Endodermal cell (in vitro differentiated cells): Measurements from ENCODE around the gene SPATA2L. TPM values are rescaled to one million over a fixed set of nuclear protein-coding genes. Genes with fewer than 3 reads are reported as not detected.
"Not testable (repeated sequence)": the region's sequence is repeated elsewhere in the genome, so short reads cannot be mapped to it uniquely, and the experiment has no call there.

Experiments
- DNase-seq: peaks from one replicate; pipeline ENCODE4 v3.0.0-alpha.2; 2017
- H3K27ac ChIP-seq: 2 replicates; pipeline ENCODE4 v1.5.1; 2013; ENCODE audit warnings: mild to moderate bottlenecking, low read depth, low read length, moderate library complexity
- H3K27me3 ChIP-seq: 2 replicates; pipeline ENCODE4 v1.6.1; 2013; ENCODE audit warnings: mild to moderate bottlenecking, low read length, moderate library complexity; ENCODE audit not compliant: insufficient read depth, control insufficient read depth, poor library complexity, severe bottlenecking
- H3K36me3 ChIP-seq: 2 replicates; pipeline ENCODE4 v1.7.0; 2013; ENCODE audit warnings: mild to moderate bottlenecking, low read length, moderate library complexity; ENCODE audit not compliant: control insufficient read depth, insufficient read depth
- H3K4me1 ChIP-seq: one replicate; pipeline ENCODE4 v1.7.0; 2013; ENCODE audit warnings: low read length; ENCODE audit not compliant: control insufficient read depth, insufficient read depth
- H3K4me3 ChIP-seq: 2 replicates; pipeline ENCODE4 v1.5.1; 2013; ENCODE audit warnings: mild to moderate bottlenecking, low read length, moderate library complexity
- H3K9ac ChIP-seq: 2 replicates; pipeline ENCODE4 v1.6.1; 2013; ENCODE audit warnings: mild to moderate bottlenecking, low read length, moderate library complexity; ENCODE audit not compliant: poor library complexity, severe bottlenecking; ENCODE audit errors: extremely low read depth
- H3K9me3 ChIP-seq: 2 replicates; pipeline ENCODE4 v1.6.1; 2013; ENCODE audit warnings: mild to moderate bottlenecking, low read length, moderate library complexity; ENCODE audit not compliant: control insufficient read depth
- H3K27ac Mint-ChIP-seq: 2 replicates; pipeline ENCODE4 v1.8.0; 2020; ENCODE audit warnings: mixed read lengths
- H3K27me3 Mint-ChIP-seq: 2 replicates; pipeline ENCODE4 v1.8.0; 2021; ENCODE audit warnings: mild to moderate bottlenecking, mixed read lengths; ENCODE audit not compliant: insufficient read depth
- H3K36me3 Mint-ChIP-seq: 2 replicates; pipeline ENCODE4 v1.8.0; 2020; ENCODE audit warnings: low read depth, mixed read lengths
- H3K4me1 Mint-ChIP-seq: 2 replicates; pipeline ENCODE4 v1.8.0; 2020; ENCODE audit warnings: mixed read lengths
- H3K4me3 Mint-ChIP-seq: 2 replicates; pipeline ENCODE4 v1.8.0; 2020; ENCODE audit warnings: mild to moderate bottlenecking, moderate library complexity, mixed read lengths
- H3K9me3 Mint-ChIP-seq: 2 replicates; pipeline ENCODE4 v1.8.0; 2020; ENCODE audit warnings: mild to moderate bottlenecking, mixed read lengths
- CTCF ChIP-seq: fragments of 200-600 bp; sonication (generic); conservative IDR thresholded peaks from 2 replicates; pipeline ENCODE4 v1.5.0; 2021; ENCODE audit warnings: antibody characterized with exemption, mild to moderate bottlenecking
- WGBS, 2 experiments: methylation state at CpG; one replicate each; pipeline versions ENCODE4 v1.1.5 to v1.1.7; 2013; ENCODE audit warnings: missing lambda C conversion rate in 2 of 2, mixed read lengths in 1 of 2; ENCODE audit not compliant: insufficient coverage in 1 of 2, insufficient read length in 1 of 2; 5-methylcytosine and 5-hydroxymethylcytosine counted together
- total RNA-seq, 2 donors: library from RNA; stranded (reverse); fragmentation: NEBNext Ultra II Directional in 1 of 2; extraction: Animal tissue kit (Norgen Biotek cat#: 25700) in 1 of 2; gene quantifications; 2 replicates in 1 of 2; 3 replicates in 1 of 2; pipeline ENCODE4 v1.2.1, GENCODE V29; 2021

SPATA2L gene
- total RNA-seq, 2 donors from 2014 or later: 22.9 to 28.8 TPM

GRCh38 chr16:89672177-89672941 is 29.1 kb downstream of the SPATA2L start:
- Histone ChIP-seq H3K36me3 (peaks cover 10% of the 10 kb centered on the region), H3K9ac (no peak overlapping the region), H3K9me3 (peaks cover 14% of the 10 kb centered on the region), H3K4me3 (no peak overlapping the region), H3K27me3 (no peaks in the 10 kb centered on the region), H3K4me1 (no peaks in the 10 kb centered on the region), H3K27ac (no peak overlapping the region)
- Mint-ChIP-seq H3K36me3 (peaks cover 36% of the 10 kb centered on the region), H3K4me1 (no peaks in the 10 kb centered on the region), H3K9me3 (peaks cover 55% of the 10 kb centered on the region), H3K27ac (no peak overlapping the region), H3K27me3 (no peaks in the 10 kb centered on the region), H3K4me3 (no peak overlapping the region)
- WGBS, 2 experiments: 92 to 98% methylated on average over 15 to 16 of the region's 16 CpGs
- TF ChIP-seq CTCF: no peak
- DNase-seq: no peak

- not testable (repeated sequence) for H3K27ac Mint-ChIP-seq, DNase-seq, H3K9ac ChIP-seq, H3K27ac ChIP-seq, H3K9me3 ChIP-seq, H3K4me1 ChIP-seq, H3K27me3 Mint-ChIP-seq, H3K4me1 Mint-ChIP-seq, H3K27me3 ChIP-seq, H3K4me3 Mint-ChIP-seq, H3K4me3 ChIP-seq
- peaks cover 53% of the 10 kb centered on the region for H3K9me3 Mint-ChIP-seq
- peaks cover 42% of the 10 kb centered on the region for H3K36me3 Mint-ChIP-seq
- peaks cover 10% of the 10 kb centered on the region for H3K36me3 ChIP-seq
- 99% methylated on average over 4 of the region's 4 CpGs; no CpG with 5 or more reads in 1 of the 2 experiments for WGBS, 2 experiments
Measured at GRCh38 chr16:89671565-89671964, 29.9 kb downstream of the SPATA2L start.

- Histone ChIP-seq H3K9me3 (peaks cover 14% of the 10 kb centered on the region), H3K27me3 (no peaks in the 10 kb centered on the region), H3K9ac (no peak overlapping the region), H3K27ac (no peak overlapping the region), H3K4me1 (no peaks in the 10 kb centered on the region), H3K4me3 (no peak overlapping the region), H3K36me3 (peaks cover 15% of the 10 kb centered on the region)
- 90 to 95% methylated on average over 9 to 10 of the region's 10 CpGs for WGBS, 2 experiments
- Mint-ChIP-seq H3K27me3 (no peaks in the 10 kb centered on the region), H3K27ac (no peak overlapping the region), H3K4me1 (no peaks in the 10 kb centered on the region), H3K36me3 (peaks cover 50% of the 10 kb centered on the region), H3K9me3 (peaks cover 55% of the 10 kb centered on the region), H3K4me3 (no peak overlapping the region)
- no peak for DNase-seq
- no peak for TF ChIP-seq CTCF
Measured at GRCh38 chr16:89670496-89671431, 30.7 kb downstream of the SPATA2L start.
